Activated CD4-positive, alpha-beta T cell treated with anti-CD3 and anti-CD28 coated beads for 4 hours (primary cell): ENCODE measurements around the gene FGD4.
"Not testable (repeated sequence)": the region's sequence is repeated elsewhere in the genome, so short reads cannot be mapped to it uniquely, and the experiment has no call there.

Source experiments
- DNase-seq, 2 donors: peaks; one replicate each; pipeline ENCODE4 v3.0.0-alpha.2; 2020

FGD4 gene

GRCh38 chr12:32499048-32499447 lies 99.7 kb downstream of the FGD4 start:
- no peak for DNase-seq

- no peak for DNase-seq
Observed at GRCh38 chr12:32501835-32502333, 102.5 kb downstream of the FGD4 start.

DNA sequence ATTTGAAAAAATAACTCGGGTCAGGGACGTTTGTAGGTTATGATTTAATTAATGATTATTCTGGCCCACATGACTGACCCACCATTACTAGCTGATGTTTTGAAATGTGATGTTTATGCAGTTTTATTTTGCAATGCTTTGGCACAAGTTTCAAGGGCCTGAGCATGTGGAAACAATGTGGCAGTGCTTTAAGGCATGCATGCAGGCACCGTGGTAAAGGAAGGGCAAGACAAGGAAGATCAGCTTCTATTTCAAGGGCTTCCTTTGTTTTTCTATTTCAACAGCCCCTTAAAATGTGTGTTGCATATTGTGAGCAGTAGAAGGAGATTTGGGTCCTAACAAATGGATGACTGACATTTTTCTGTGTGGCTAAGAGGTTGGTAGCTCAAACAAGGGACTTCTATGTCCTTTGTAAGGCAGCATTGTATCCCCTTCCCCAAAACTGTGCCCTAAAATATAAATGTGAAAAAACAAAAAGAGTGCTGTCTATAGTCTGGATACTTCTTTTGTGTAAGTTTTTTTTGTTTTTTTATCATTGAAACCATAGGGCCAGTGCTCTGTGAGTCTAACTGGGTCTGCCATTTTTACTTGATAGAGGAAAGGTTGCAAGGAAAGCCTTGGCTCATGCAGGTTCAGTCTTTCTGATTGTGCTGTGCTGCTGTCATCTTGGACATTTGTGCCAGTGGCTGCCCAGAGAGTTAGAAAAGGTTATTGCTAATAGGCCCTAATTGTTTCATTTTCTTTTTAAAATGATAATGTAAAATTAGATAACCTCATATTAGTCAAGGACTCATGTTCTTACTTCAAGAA lies 103.5 kb downstream of the FGD4 start:
- DNase-seq, result no peak

GRCh38 chr12:32503730-32504129 lies 104.4 kb downstream of the FGD4 start:
- no peak for DNase-seq

- no peak for DNase-seq
Observed at GRCh38 chr12:32504591-32504990, 105.2 kb downstream of the FGD4 start.

- no peak for DNase-seq
Observed at GRCh38 chr12:32505067-32505945, 105.9 kb downstream of the FGD4 start.

DNA sequence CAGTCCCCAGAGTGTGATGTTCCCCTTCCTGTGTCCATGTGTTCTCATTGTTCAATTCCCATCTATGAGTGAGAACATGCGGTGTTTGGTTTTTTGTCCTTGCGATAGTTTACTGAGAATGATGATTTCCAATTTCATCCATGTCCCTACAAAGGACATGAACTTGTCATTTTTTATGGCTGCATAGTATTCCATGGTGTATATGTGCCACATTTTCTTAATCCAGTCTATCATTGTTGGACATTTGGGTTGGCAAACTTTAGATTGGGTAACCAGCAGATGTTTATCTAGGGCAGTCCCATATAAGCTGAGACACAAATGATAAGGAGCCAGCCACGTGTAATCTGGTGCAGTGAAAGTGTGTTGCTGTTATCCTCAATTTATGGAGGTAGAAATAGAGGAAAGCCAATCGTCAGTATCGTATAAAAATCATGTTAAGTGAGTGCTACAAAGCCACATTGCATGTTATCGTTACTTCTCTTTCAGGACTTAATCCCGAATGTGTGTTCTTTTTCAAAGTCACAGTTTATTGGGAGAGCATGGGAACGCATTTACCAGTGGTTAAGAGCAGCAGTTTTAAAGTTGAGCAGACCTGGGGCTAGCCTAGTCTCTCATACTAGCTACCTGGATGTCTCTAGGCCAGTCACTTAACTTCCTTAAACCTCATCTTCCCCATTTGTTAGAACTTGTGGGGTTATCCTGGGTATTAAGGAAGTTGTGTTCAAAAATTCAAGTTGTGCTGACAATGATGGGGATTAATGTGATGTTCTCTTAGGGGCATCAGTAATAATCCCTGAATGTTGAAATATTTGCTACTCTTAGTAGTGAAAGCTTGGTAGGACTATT lies 108.0 kb downstream of the FGD4 start:
- not testable (repeated sequence) for DNase-seq

DNA sequence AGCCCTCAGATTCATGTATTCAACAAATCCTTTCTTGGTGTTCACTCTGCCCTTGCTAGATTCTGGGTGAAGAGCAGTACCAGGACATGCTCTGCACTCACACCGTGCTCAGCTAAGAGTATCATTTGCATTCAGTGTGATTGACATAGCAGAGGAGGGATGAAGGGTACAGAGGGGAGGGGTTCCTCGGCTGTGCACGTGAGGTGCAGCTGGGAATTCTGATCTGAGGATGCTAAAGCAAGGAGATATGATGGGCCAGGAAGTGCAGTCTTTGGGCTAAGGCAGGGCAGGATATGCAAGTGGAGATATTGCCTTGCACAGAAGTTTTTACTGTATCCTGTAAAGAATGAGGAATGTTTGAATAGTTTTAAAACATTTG lies 108.6 kb downstream of the FGD4 start:
- no peak for DNase-seq

GRCh38 chr12:32508626-32509025 lies 109.3 kb downstream of the FGD4 start:
- DNase-seq, result no peak

DNA sequence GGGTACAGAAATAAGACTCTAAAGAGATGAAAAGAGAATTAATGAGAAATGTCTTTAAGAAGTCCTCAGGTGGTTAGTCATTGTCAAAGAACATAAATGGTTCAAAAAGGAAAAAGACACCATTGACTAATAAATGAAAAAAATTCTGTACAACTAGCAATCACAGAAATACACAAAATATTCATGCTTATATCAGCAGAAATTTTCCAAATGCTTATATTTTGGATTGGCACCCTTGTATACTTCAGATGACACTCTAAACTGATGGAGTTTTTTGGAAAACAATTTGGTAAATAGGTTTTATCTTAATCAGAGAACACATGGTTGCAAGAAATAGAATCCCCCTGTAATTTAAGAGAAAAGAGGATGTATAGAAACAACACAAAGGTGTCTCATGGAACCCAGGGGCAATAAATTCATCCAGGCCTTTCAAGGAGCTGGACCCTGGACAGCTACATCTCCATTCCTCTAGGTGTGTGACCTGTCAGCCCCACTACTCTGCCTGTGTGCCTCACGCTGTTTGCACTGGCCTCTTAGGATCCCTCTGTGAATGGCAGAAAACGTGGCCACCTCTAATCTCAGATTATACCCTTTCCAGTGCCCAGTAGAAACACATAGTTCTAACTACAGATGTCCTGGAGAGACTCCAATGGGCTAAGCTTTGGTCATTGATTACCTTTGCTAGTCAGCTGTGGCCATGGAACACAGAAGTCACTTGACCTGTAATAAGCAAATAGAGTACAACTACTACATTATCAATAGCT lies 110.2 kb downstream of the FGD4 start:
- DNase-seq, result no peak

DNA sequence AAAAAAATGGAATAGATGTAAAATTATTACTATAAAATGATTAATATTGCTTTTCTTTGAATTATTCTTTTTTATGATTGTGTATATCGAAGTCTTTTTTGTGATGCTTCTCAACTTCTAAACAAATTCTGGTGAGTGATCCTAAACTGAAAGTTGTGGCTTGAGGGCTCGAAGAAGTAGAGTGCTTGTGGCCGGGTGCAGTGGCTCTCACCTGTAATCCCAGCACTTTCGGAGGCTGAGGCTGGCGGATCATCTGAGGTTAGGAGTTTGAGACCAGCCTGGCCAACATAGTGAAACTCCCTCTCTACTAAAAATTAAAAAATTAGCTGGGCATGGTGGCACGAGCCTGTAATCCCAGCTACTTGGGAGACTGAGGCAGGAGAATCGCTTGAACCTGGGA lies 112.6 kb downstream of the FGD4 start:
- DNase-seq, result not testable (repeated sequence)

- DNase-seq, result no peak
Observed at GRCh38 chr12:32512379-32512778, 113.0 kb downstream of the FGD4 start.

DNA sequence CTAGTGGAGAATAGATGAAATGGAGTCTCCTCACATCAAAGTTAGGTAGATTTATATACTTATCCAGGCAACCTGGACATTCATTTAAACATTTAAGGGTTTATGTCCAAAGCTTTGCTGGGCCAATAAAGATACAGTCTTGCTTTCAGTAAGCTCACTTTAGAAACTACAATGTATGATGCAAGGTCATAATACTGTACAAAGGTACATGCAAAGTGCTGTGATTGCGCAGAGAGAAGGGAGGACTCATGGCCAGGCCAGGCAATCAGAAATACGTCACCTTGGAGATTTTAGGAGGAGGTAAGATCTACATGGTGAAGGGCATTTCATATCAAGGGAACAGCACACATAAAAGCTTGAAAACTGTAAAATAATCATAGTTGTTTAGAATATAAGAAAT lies 113.6 kb downstream of the FGD4 start:
- no peak for DNase-seq

DNA sequence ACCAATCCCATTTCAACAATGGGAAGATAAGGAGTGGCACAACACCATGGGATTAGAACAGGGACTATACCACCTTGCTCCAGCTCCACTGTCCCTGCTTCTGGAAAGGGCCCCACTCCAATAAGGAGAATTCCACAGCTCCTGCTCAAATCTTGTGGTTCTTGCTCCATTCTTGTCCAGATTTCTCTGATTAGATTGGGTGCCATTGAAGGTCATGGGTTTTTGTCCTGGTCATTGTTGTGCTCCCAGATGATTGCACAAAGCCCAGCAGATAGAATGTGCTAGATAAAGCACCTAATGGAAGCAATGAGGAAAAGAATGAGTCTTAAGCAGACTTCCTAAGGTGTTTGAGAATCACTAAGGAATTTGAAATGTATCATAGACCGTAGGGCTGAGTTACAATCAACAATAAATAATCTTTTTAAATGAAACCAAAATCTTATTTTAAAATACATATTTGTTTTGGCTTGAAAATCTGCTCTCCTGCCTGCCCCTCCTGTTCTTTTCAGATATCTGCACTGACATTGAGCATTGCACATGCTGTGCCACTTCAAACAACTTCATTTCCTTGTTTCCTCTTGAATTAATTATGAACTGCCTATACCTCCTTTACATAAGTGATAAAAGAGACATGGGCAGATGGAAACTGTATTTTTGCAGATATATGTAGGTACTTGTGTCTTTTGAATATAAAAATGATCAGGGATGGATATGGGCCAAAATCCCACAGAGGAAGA lies 115.9 kb downstream of the FGD4 start:
- no peak for DNase-seq

- DNase-seq, result no peak
Observed at GRCh38 chr12:32516230-32516629, 116.9 kb downstream of the FGD4 start.

DNA sequence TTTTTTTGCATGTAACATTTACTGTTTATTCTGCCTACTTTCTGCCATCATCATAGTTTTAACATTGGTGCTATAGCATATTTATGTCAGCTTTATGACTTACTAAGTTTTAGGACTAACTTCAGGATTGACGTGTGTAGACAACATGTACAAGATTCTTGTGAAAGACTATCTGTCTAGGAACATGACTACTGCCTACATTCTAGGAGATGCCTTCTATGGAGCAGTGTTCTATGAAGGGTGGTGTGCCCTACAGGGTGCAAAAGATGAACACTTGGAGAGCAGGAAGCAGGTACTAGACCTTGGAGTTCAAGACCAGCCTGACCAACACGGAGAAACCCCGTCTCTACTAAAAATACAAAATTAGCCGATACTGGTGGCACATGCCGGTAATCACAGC lies 118.6 kb downstream of the FGD4 start:
- DNase-seq, result no peak

DNA sequence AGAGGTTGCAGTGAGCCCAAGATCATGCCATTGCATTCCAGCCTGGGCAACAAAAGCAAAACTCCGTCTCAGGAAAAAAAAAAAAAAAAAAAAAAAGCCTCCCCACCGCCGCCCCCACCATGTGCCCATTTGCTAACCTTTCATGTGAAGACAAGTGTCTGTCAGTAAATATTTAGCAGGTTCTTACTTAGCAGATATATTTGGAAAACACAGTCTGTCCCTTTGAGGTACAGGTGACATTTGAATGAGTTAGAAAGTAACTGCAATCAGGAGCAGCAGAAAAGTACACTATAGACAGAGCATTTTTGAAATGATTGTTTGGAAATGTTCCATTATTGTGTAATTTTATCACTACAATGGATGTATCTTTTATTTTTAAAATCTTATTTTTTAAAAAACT lies 119.7 kb downstream of the FGD4 start:
- DNase-seq, result no peak

DNA sequence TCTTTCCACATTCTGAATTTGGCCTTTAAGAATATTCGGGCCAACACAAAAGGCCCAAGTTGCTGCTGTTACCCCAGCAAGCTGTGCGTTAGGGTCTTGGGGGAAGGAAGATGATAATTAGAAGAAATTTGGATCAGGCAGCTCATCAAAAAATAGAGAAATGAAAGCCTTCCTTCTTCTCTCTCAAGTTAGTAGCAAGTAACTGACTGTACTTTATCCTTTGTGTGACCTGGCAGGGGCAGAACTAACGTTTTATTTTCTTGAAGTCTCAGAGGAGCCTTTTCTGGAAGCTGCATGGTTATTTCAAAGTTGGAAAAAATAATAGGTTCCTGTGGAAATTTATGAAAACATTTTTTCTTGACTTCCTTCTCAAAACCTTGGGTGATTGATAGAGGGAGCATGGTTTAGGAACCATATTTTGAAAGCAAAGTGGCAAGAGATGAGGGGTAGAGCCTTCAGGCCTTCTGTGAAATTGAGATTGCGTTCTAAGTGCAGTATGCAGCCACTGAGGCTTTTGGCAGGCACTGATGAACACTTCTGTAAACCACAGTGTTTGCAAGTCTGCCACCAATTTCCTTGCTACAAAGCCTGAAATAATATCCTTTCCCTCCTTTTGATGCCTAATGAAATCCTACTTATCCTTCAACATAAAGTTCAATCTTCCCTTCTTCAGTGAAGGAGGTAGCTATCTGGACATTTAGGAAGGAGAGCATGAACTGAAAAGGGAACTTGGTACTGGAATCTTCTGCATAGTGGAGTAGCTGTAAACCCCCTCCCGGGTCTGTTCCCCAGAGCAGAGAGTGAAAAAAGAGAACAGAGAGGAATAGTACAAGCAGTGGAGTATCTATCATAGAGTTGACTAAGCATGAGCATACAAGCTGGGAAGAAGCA lies 123.2 kb downstream of the FGD4 start:
- no peak for DNase-seq

DNA sequence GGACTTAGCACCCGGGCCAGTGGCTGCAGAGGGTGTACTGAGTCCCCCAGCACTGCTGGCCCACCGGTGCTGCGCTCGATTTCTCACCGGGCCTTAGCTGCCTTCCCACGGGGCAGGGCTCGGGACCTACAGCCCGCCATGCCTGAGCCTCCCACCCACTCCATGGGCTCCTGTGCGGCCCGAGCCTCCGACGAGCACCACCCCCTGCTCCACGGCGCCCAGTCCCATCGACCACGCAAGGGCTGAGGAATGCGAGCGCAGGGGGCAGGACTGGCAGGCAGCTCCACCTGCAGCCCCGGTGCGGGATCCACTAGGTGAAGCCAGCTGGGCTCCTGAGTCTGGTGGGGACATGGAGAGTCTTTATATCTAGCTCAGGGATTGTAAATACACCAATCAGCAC lies 126.4 kb downstream of the FGD4 start:
- not testable (repeated sequence) for DNase-seq

GRCh38 chr12:32526343-32526742 lies 127.0 kb downstream of the FGD4 start:
- DNase-seq, result not testable (repeated sequence)
